Rectal smooth muscle tissue (tissue), 1 donor: ENCODE measurements around the gene PEAK3.

ENCODE experiments used
- H3K27ac ChIP-seq: one replicate; pipeline ENCODE4 v1.7.0; 2013; ENCODE audit warnings: low read depth, low read length, inconsistent platforms
- H3K27me3 ChIP-seq: one replicate; pipeline ENCODE4 v1.7.0; 2013; ENCODE audit warnings: low read length; ENCODE audit not compliant: control insufficient read depth, insufficient read depth
- H3K36me3 ChIP-seq: one replicate; pipeline ENCODE4 v1.7.0; 2013; ENCODE audit warnings: low read length; ENCODE audit not compliant: control insufficient read depth, insufficient read depth
- H3K4me1 ChIP-seq: one replicate; pipeline ENCODE4 v1.7.0; 2013; ENCODE audit warnings: low read length; ENCODE audit not compliant: control insufficient read depth, insufficient read depth
- H3K4me3 ChIP-seq: one replicate; pipeline ENCODE4 v1.7.0; 2013; ENCODE audit warnings: low read length
- H3K9ac ChIP-seq: one replicate; pipeline ENCODE4 v1.7.0; 2013; ENCODE audit warnings: low read length

PEAK3 gene

DNA sequence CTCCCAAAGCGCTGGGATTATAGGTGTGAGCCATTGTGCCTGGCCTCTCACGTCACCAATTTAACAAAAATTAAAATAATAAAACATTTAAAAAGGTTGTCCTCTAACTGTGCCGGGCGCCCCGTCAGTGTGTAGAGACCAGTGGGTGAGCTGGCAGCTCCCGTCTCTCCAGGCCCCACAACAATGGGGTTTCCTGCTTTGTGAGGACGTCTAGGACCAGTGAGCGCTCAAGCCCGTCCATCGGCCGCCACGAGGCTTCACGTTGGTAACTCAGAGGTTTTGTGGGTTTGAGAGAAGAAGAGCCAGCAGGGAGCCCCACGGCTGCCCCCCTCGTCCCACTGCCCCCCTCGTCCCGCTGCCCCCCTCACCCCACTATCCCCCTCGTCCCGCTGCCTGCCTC lies 41.7 kb upstream of the PEAK3 start:
- H3K27ac ChIP-seq, result no peak overlapping the region
- no peaks in the 10 kb centered on the region for H3K27me3 ChIP-seq
- no peak overlapping the region for H3K9ac ChIP-seq
- peaks cover 6% of the 10 kb centered on the region for H3K36me3 ChIP-seq
- peaks cover 4% of the 10 kb centered on the region for H3K4me1 ChIP-seq
- no peak overlapping the region for H3K4me3 ChIP-seq

DNA sequence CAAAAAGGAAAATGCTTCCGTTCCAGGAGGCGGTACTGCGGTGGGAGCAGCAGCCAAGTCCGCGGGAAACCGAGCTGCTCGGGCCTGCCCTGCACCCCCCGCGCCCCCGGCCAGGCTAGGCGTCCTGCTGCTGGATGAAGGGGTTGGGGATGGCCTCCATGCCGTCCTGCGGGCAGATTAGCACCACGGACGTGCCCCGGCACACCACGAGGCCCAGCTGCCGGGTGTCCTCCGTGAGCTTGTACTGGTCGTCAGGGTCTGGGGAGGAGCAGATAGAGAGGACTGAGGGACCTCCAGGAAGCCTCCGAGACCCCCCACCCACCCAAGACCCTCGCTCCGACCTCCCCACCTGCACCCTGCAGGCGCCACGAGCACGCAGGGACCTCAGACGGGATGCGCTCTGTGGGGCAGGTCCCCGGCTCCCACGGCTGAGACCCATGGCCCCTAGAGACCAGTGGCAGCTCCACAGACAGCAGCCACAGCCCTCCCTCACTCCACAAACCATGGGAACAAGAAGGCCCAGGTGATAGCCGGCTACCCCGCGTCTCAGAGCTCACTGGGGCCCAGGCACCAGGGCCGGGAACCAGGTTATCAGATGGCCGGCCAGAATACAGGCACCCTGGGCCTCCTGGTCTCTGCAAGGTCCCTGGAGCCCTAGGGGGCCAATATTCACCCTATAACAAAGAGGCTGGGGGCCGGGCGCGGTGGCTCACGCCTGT lies 39.7 kb upstream of the PEAK3 start:
- H3K36me3 ChIP-seq, result peaks cover 6% of the 10 kb centered on the region

GRCh38 chr19:2320939-2321338 lies 39.0 kb upstream of the PEAK3 start:
- Histone ChIP-seq H3K4me3 (no peak overlapping the region), H3K36me3 (peaks cover 6% of the 10 kb centered on the region), H3K9ac (no peak overlapping the region), H3K27me3 (no peaks in the 10 kb centered on the region), H3K27ac (no peak overlapping the region), H3K4me1 (no peaks in the 10 kb centered on the region)

More for the DNA sequence above, 39.7 kb upstream of the PEAK3 start:
- H3K4me3 ChIP-seq, result no peak overlapping the region
- no peaks in the 10 kb centered on the region for H3K27me3 ChIP-seq
- peaks cover under 1% of the 10 kb centered on the region for H3K4me1 ChIP-seq
- no peak overlapping the region for H3K27ac ChIP-seq
- H3K9ac ChIP-seq, result no peak overlapping the region

DNA sequence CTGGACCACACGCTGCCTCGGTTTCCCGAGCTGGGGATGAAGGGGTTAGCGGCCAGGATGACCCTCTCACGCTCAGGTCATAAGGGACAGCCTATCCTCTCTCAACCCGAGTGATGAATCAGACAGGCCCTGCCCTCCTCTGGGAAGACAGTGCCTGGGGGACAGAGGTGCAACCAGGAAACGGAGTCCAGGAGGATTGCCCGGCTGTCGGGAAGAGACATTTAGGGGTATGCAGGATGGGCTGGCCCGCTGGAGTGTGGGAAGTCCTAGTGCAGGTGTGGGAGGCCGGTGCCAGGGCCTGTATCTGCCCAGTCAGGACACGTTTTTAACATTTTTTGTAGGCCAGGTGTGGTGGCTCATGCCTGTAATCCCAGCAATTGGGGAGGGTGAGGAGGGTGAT lies 38.1 kb upstream of the PEAK3 start:
- Histone ChIP-seq H3K36me3 (peaks cover 6% of the 10 kb centered on the region), H3K4me1 (no peaks in the 10 kb centered on the region), H3K4me3 (no peak overlapping the region), H3K27me3 (no peaks in the 10 kb centered on the region), H3K27ac (no peak overlapping the region), H3K9ac (no peak overlapping the region)

DNA sequence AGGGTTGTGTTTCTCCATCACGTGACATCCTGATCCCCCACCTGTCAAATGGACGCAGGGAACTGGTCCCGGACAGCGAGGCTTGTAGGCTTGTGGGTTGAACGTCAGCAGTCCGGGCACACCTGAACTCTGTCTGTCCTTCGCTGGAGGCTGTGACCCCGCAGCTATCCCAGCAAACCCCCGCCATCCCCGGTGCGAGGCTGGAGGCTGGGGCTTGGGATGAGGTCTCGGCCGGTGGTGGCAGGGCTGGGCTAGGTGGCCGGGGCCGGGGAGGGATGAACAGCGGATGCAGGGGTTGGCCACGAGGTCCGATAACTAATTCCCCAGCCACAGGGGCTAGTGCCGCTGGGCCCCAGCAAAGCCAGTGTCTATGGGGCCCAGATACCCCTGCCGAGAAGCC lies 37.6 kb upstream of the PEAK3 start:
- Histone ChIP-seq H3K9ac (no peak overlapping the region), H3K36me3 (peaks cover 6% of the 10 kb centered on the region), H3K4me1 (no peaks in the 10 kb centered on the region), H3K4me3 (no peak overlapping the region), H3K27ac (no peak overlapping the region), H3K27me3 (no peaks in the 10 kb centered on the region)

DNA sequence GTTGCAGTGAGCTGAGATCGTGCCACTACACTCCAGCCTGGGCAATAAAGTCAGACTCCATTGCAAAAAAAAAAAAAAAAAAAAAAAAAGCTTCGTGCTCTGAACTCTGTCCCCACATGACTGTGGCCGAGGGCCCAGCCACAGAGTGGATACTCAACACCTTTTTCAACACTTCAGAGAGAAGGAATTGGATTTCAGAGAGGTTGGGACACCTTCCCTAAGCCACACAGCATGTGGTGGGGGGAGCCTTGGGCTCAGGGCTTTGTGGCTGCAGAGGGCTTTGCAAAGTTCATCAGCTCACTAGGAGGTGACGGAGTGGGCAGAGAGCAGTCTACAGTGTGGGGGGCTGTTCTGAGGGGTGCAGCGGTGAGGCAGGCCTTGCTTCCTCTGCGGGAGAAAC lies 36.9 kb upstream of the PEAK3 start:
- Histone ChIP-seq H3K27ac (no peak overlapping the region), H3K27me3 (no peaks in the 10 kb centered on the region), H3K4me1 (no peaks in the 10 kb centered on the region), H3K9ac (no peak overlapping the region), H3K36me3 (no peaks in the 10 kb centered on the region), H3K4me3 (no peak overlapping the region)

DNA sequence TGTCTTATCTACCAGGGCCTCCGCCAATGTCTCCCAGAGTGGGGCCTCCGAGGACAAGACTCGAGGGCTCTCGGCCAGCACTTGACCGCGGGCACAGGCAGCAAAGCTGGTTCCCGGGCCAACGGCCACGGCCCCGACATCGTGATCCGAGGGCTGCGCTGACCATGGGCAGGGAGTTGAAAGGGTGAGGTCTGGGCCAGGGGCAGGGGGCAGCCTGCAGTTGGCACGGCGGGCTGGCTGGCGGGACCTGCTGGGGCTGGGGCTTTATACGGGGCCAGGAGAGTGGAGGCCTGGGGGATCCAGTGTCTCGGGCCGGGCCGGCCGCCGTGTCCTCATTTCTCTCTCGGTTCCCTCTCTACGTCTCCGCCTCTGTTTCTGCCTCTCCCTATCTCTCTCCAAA lies 35.8 kb upstream of the PEAK3 start:
- Histone ChIP-seq H3K27me3 (peaks cover 4% of the 10 kb centered on the region), H3K4me1 (no peaks in the 10 kb centered on the region), H3K9ac (no peak overlapping the region), H3K36me3 (no peaks in the 10 kb centered on the region), H3K4me3 (no peak overlapping the region), H3K27ac (no peak overlapping the region)

GRCh38 chr19:2317300-2317699 lies 35.3 kb upstream of the PEAK3 start:
- Histone ChIP-seq H3K4me3 (no peak overlapping the region), H3K4me1 (no peaks in the 10 kb centered on the region), H3K36me3 (no peaks in the 10 kb centered on the region), H3K9ac (no peak overlapping the region), H3K27me3 (peaks cover 8% of the 10 kb centered on the region), H3K27ac (no peak overlapping the region)

DNA sequence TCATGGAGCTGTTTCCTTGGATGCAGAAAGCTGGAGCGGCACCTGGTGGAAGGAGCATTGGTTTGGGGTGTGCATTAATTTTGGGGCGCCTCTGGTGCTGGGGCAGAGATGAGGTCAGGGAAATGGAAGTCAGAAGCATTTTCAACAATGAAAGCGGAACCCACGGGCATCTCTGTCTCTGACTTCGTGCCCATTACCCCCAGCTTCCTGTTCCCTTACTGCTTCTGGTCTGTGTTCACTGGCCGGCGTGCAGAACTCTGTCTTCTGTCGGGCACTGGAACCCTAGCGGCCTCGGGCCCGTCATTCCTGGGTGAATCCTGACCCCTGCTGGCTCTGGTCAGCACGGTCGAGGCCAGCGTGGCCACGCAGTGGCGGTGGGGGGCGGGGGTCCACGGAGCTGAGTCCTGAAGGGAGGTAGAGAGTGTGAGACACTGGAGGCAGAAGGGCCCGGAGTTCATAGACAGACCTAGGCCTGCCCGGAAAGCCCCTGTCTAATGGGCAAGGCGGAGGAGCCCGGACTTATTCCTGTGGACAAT lies 33.9 kb upstream of the PEAK3 start:
- H3K9ac ChIP-seq, result no peak overlapping the region

GRCh38 chr19:2315121-2315817 lies 33.3 kb upstream of the PEAK3 start:
- H3K27me3 ChIP-seq, result peaks cover 9% of the 10 kb centered on the region
- no peaks in the 10 kb centered on the region for H3K4me1 ChIP-seq
- no peaks in the 10 kb centered on the region for H3K36me3 ChIP-seq
- peak overlapping the region; percentile 14 for H3K27ac ChIP-seq
- no peak overlapping the region for H3K4me3 ChIP-seq
- H3K9ac ChIP-seq, result no peak overlapping the region

More for the DNA sequence above, 33.9 kb upstream of the PEAK3 start:
- H3K4me3 ChIP-seq, result no peak overlapping the region
- peak overlapping the region; percentile 14 for H3K27ac ChIP-seq
- no peaks in the 10 kb centered on the region for H3K36me3 ChIP-seq
- H3K4me1 ChIP-seq, result no peaks in the 10 kb centered on the region
- peaks cover 9% of the 10 kb centered on the region for H3K27me3 ChIP-seq

DNA sequence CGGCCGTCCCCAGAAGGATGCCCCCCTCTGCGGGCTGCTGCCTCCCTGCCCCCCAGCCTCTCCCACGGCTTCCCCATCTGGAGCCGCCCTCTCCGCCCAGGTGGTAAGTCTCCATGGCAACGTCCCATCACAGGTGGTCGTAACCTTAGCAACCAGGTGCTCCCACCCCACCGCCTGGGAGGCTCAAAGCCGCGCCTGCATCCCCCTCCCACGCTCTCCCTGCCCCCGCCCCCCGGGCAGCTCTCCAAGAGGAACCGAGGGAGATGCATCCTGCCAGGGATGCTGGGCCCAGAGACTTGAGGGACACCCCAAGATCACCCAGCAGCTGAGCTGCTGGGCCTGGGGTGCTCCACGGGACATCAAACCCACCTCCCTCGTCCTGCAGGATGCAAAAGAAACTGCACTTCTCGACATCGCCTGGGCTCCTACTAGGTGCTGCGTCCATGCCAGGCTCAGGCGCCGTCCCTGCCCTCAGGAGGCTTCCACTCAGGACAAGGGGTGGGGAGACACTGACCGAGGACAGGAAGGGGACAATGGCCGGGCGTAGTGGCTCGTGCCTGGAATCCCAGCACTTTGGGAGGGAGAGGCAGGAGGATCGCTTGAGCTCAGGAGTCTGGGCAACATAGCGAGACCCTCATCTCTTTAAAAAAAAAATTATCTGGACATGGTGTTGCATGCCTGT lies 31.0 kb upstream of the PEAK3 start:
- H3K4me1 ChIP-seq, result no peaks in the 10 kb centered on the region
- H3K27ac ChIP-seq, result no peak overlapping the region
- peaks cover 12% of the 10 kb centered on the region for H3K27me3 ChIP-seq
- H3K36me3 ChIP-seq, result no peaks in the 10 kb centered on the region
- no peak overlapping the region for H3K9ac ChIP-seq
- no peak overlapping the region for H3K4me3 ChIP-seq

DNA sequence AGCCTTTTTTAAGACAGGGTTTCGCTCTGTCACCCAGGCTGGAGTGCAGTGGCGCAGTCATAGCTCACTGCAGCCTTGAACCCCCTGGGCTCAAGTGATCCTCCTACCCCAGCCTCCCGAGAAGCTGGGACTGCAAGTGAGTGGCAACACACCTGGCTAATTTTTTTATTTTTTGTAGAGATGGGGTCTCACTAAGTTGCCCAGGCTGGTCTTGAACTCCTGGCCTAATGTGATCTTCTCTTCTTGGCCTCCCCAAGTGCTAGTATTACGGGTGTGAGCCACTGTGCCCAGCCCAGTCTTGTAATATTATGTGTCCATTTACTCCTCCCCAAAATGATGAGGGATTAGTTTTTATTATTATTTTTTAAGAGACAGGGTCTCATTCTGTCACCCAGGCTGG lies 29.1 kb upstream of the PEAK3 start:
- Histone ChIP-seq H3K27me3 (peaks cover 22% of the 10 kb centered on the region), H3K4me1 (no peaks in the 10 kb centered on the region), H3K27ac (no peak overlapping the region), H3K9ac (no peak overlapping the region), H3K36me3 (no peaks in the 10 kb centered on the region), H3K4me3 (no peak overlapping the region)
